Activated naive CD8-positive, alpha-beta T cell (primary cell): Measurements from ENCODE around the gene ATP6V0A4.

Source experiments
- H3K27ac Mint-ChIP-seq: one replicate; pipeline ENCODE4 v1.8.0; 2021; ENCODE audit warnings: mixed read lengths
- H3K27me3 Mint-ChIP-seq: one replicate; pipeline ENCODE4 v1.8.0; 2021; ENCODE audit warnings: mixed read lengths
- H3K36me3 Mint-ChIP-seq: one replicate; pipeline ENCODE4 v1.8.0; 2021; ENCODE audit warnings: mixed read lengths
- H3K4me1 Mint-ChIP-seq: one replicate; pipeline ENCODE4 v1.8.0; 2021; ENCODE audit warnings: low read depth, mixed read lengths
- H3K4me3 Mint-ChIP-seq: one replicate; pipeline ENCODE4 v1.8.0; 2021; ENCODE audit warnings: mild to moderate bottlenecking, mixed read lengths
- H3K9me3 Mint-ChIP-seq: one replicate; pipeline ENCODE4 v1.8.0; 2021; ENCODE audit warnings: low read depth, mixed read lengths

ATP6V0A4 gene

GRCh38 chr7:138669364-138669763 is 128.6 kb downstream of the ATP6V0A4 start:
- Mint-ChIP-seq H3K4me3 (no peak overlapping the region), H3K27ac (no peak overlapping the region), H3K36me3 (no peaks in the 10 kb centered on the region), H3K9me3 (no peaks in the 10 kb centered on the region), H3K27me3 (no peaks in the 10 kb centered on the region), H3K4me1 (peaks cover 5% of the 10 kb centered on the region)

DNA sequence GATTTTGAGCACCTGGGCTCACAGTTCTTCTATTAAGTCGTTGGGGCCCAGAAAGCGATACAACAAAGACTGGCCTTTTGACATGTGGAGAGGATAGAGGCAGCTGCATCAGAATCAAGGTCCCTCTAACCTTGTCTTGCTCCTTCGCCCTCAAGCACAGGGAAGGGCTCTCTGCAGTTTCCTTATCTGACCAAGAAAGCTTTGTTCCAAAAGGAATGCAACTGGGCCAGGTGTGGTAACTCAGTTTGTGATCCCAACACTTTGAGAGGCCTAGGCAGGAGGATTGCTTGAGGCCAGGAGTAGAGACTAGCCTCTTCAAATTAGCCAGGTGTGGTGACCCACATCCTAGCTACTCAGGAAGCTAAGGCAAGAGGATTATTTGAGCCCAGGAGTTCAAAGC is 129.1 kb downstream of the ATP6V0A4 start:
- no peaks in the 10 kb centered on the region for H3K9me3 Mint-ChIP-seq
- H3K36me3 Mint-ChIP-seq, result no peaks in the 10 kb centered on the region
- H3K4me1 Mint-ChIP-seq, result peaks cover 5% of the 10 kb centered on the region
- no peak overlapping the region for H3K27ac Mint-ChIP-seq
- H3K27me3 Mint-ChIP-seq, result no peaks in the 10 kb centered on the region
- no peak overlapping the region for H3K4me3 Mint-ChIP-seq

GRCh38 chr7:138668229-138668596 is 129.8 kb downstream of the ATP6V0A4 start:
- H3K27me3 Mint-ChIP-seq, result no peaks in the 10 kb centered on the region
- H3K4me1 Mint-ChIP-seq, result peaks cover 7% of the 10 kb centered on the region
- no peaks in the 10 kb centered on the region for H3K36me3 Mint-ChIP-seq
- no peak overlapping the region for H3K4me3 Mint-ChIP-seq
- H3K27ac Mint-ChIP-seq, result no peak overlapping the region
- H3K9me3 Mint-ChIP-seq, result no peaks in the 10 kb centered on the region

DNA sequence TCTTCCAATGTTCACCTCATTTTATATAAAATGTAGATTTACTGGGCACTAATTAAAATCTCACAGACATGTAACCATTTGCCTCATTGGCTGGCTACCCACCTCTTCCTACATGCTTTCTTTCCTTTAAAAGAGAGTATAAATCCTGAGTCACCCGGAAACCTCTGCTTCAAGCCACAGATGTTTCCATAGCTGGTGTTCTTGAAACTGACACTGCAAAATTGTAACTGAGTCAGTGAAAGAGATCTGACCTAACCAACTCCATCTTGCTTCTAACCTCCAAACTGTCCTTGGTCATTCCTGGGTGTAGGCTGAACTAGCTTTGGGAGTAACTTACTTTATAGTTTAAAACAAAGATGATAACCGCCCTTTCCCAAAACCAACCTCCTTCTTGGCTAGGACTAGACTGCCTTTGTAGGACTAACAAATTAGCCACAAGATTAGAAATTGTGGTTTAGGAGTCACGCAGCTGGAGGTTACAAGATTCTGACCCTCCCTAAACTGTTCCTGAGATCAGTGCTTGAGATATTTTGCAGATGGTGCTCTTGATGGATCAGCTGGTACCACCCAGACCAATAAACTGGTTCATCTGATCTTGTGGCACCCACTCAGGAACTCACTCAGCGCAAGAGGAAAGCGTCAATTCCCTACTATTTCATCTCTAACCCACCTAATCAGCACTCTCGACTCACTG is 130.3 kb downstream of the ATP6V0A4 start:
- no peaks in the 10 kb centered on the region for H3K36me3 Mint-ChIP-seq
- H3K9me3 Mint-ChIP-seq, result no peaks in the 10 kb centered on the region
- H3K27ac Mint-ChIP-seq, result no peak overlapping the region
- no peak overlapping the region for H3K4me3 Mint-ChIP-seq
- no peaks in the 10 kb centered on the region for H3K27me3 Mint-ChIP-seq
- H3K4me1 Mint-ChIP-seq, result peaks cover 7% of the 10 kb centered on the region

- H3K27me3 Mint-ChIP-seq, result no peaks in the 10 kb centered on the region
- no peaks in the 10 kb centered on the region for H3K9me3 Mint-ChIP-seq
- peaks cover 7% of the 10 kb centered on the region for H3K4me1 Mint-ChIP-seq
- H3K36me3 Mint-ChIP-seq, result no peaks in the 10 kb centered on the region
- H3K27ac Mint-ChIP-seq, result no peak overlapping the region
- H3K4me3 Mint-ChIP-seq, result no peak overlapping the region
Measured at GRCh38 chr7:138666385-138666784, 131.6 kb downstream of the ATP6V0A4 start.

DNA sequence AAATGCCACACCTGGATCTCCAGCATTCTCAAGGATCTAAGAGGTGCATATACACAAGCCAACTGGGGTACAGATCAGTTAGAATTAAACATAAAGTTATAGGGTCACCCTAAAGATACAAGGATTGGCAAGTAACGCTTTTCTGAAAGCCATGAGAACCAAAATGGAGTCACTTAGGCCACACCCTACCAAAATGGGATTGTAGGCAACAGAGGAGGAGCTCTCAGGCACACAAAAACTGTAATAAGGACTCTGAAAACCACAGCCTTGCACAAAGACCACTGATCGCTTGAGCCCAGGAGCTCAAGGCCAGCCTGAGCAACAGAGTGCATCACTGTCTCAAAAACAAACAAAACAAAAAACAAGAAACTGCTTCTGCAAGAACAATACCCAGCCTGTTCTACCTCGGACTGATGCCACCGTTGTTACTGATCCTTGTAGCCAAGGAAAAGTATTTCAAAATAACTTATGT is 132.3 kb downstream of the ATP6V0A4 start:
- H3K4me1 Mint-ChIP-seq, result peaks cover 7% of the 10 kb centered on the region
- no peak overlapping the region for H3K27ac Mint-ChIP-seq
- H3K36me3 Mint-ChIP-seq, result no peaks in the 10 kb centered on the region
- H3K27me3 Mint-ChIP-seq, result no peaks in the 10 kb centered on the region
- H3K9me3 Mint-ChIP-seq, result no peaks in the 10 kb centered on the region
- no peak overlapping the region for H3K4me3 Mint-ChIP-seq

DNA sequence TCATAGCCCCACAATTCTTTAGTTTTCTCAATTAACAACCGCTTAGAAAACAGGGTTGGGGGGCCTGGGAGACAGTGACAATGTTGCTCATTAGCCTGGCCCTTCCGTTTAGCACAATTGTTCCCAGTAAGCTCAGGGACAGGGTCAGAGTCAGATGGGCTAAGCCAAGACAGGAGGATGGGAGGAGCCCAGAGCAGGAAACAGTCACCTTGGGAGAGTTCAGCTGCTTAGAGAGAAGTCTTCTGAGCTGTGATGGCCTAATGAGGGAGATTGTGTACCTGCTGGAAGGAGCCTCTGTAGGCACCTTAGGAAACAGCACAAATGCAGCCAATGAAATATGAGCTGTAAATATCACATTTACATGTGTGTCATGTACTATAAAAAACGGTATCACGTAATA is 132.7 kb downstream of the ATP6V0A4 start:
- H3K27ac Mint-ChIP-seq, result no peak overlapping the region
- peaks cover 7% of the 10 kb centered on the region for H3K4me1 Mint-ChIP-seq
- no peaks in the 10 kb centered on the region for H3K36me3 Mint-ChIP-seq
- no peaks in the 10 kb centered on the region for H3K9me3 Mint-ChIP-seq
- H3K27me3 Mint-ChIP-seq, result no peaks in the 10 kb centered on the region
- peak overlapping the region; percentile 67 for H3K4me3 Mint-ChIP-seq

GRCh38 chr7:138663725-138664710 is 134.0 kb downstream of the ATP6V0A4 start:
- Mint-ChIP-seq H3K27ac (no peak overlapping the region), H3K9me3 (no peaks in the 10 kb centered on the region), H3K4me1 (peaks cover 7% of the 10 kb centered on the region), H3K27me3 (no peaks in the 10 kb centered on the region), H3K4me3 (peak overlapping the region; percentile 83), H3K36me3 (no peaks in the 10 kb centered on the region)

DNA sequence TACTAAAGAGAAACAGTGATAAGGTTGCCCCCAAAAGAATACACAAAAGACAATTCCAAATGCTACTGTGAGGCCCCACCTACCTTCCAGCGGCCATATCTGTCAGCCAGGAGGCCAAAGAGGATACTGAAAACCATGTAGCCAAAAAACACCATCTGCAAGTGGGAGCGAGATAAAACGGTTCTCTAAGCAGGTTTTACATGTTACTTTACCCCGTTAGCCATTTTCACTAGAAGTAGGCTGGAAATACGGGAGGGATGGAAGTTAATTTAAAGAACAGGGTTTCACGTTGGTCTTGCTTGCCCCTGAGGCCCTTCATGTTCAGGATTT is 135.0 kb downstream of the ATP6V0A4 start:
- Mint-ChIP-seq H3K4me1 (peaks cover 7% of the 10 kb centered on the region), H3K27me3 (no peaks in the 10 kb centered on the region), H3K9me3 (no peaks in the 10 kb centered on the region), H3K27ac (no peak overlapping the region), H3K36me3 (no peaks in the 10 kb centered on the region), H3K4me3 (no peak overlapping the region)

DNA sequence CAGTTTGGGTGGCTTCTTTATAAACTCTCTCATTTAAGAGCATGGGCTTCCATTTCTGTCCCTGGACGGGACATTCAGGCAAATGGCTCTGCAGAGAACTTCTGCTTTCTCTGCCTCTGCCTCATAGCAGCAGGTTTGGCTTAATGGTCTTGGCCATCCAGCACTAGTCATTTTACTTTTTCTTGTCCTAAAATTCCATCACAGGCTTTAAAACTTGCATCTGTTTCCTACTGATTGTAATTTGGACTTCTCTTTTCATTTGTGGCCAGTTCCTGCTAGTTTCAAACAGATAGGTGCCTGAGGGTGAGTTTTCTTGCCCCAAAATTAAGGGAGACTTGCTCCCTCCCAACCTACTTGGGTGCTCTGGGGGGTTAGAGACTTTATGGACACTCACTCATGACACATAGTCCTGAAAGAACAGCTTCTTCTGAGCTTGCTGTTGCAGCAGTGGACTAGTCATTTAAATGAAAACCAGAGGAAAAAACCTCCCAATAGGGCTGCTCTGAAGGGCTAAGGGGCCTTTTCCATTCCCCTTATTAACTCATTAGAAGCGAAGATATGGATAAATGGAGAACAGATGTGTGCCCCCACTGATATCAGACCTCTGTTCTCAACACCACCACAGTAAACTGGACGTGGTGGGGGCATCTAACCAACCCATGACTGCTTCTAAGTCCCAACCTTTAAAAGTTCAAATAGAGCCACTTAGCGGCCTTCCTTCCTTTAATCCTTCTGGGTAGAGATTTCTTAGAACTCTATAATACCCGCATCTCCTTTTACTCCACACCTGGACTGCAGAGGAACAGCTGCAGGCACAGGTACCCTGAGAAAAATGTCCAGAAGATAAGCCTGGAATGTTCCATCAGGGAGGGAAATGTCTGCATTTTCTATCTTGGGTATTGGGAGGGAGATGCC is 135.7 kb downstream of the ATP6V0A4 start:
- Mint-ChIP-seq H3K9me3 (no peaks in the 10 kb centered on the region), H3K36me3 (no peaks in the 10 kb centered on the region)

GRCh38 chr7:138661069-138661635 is 136.8 kb downstream of the ATP6V0A4 start:
- H3K9me3 Mint-ChIP-seq, result no peaks in the 10 kb centered on the region
- H3K36me3 Mint-ChIP-seq, result no peaks in the 10 kb centered on the region
- peaks cover 4% of the 10 kb centered on the region for H3K4me1 Mint-ChIP-seq
- no peak overlapping the region for H3K4me3 Mint-ChIP-seq
- H3K27me3 Mint-ChIP-seq, result no peaks in the 10 kb centered on the region
- H3K27ac Mint-ChIP-seq, result no peak overlapping the region

More for the DNA sequence above, 135.7 kb downstream of the ATP6V0A4 start:
- Mint-ChIP-seq H3K4me1 (peaks cover 6% of the 10 kb centered on the region), H3K27me3 (no peaks in the 10 kb centered on the region), H3K4me3 (no peak overlapping the region), H3K27ac (no peak overlapping the region)

DNA sequence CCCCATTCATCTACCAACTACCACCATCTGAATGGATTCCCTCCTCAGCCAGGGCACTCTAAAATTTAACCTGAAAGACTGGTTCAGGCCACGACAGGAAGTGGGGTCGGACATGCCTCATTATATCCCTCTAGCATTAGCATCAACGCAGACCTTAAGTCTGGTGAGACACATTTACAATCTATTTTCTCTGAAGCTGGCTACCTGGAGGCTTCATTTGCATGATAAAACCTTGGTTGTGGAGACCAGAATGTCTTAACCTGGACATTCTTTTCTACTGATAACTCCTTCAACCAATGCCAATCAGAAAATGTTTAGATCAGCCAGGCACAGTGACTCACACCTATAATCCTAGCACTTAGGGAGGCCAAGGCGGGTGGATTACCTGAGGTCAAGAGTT is 139.1 kb downstream of the ATP6V0A4 start:
- H3K9me3 Mint-ChIP-seq, result no peaks in the 10 kb centered on the region
- H3K27me3 Mint-ChIP-seq, result no peaks in the 10 kb centered on the region
- H3K27ac Mint-ChIP-seq, result no peak overlapping the region
- H3K36me3 Mint-ChIP-seq, result no peaks in the 10 kb centered on the region
- H3K4me3 Mint-ChIP-seq, result no peak overlapping the region
- peaks cover 2% of the 10 kb centered on the region for H3K4me1 Mint-ChIP-seq

DNA sequence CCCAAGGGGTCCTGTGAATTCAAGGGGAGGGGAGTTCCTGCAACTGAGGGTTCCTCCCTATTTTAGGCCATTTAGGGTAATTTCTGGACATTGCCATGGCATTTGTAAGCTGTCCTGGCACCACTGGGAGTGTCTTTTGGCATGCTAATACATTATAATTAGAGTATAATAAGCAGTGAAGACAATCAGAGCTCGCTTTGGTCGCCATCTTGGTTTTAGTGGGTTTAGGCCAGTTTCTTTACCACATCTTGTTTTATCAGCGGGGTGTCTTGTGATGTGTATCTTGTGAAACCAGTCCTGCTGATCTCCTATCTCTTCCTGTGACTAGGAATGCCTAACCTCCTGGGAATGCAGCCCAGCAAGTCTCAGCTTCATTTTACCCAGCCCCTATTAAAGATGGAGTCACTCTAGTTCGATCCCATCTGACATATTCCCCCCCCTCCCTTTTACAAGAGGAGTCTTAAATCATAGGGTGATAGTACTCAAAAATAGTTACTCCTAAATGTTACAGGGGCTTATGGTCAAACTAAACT is 140.1 kb downstream of the ATP6V0A4 start:
- no peak overlapping the region for H3K27ac Mint-ChIP-seq
- no peaks in the 10 kb centered on the region for H3K9me3 Mint-ChIP-seq
- no peaks in the 10 kb centered on the region for H3K27me3 Mint-ChIP-seq
- H3K4me3 Mint-ChIP-seq, result no peak overlapping the region
- H3K4me1 Mint-ChIP-seq, result no peaks in the 10 kb centered on the region
- no peaks in the 10 kb centered on the region for H3K36me3 Mint-ChIP-seq

DNA sequence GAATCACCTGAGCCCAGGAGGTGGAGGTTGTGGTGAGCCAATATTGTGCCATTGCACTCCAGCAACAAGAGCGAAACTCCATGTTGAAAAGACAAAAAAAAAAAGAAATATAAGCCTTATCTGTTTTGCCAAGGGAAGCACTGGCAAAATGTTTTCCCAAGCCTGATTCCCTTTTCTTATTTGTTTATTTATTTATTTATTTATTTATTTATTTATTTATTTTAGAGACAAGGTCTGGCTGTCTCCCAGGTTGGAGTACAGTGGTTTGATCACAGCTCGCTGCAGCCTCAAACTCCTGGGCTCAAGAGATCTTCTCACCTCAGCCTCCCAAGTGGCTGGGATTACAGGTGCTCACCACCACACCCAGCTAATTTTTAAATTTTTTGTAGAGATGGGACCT is 141.0 kb downstream of the ATP6V0A4 start:
- Mint-ChIP-seq H3K27me3 (no peaks in the 10 kb centered on the region), H3K36me3 (no peaks in the 10 kb centered on the region), H3K27ac (no peak overlapping the region), H3K4me3 (no peak overlapping the region), H3K4me1 (no peaks in the 10 kb centered on the region), H3K9me3 (no peaks in the 10 kb centered on the region)
